GM12872 (cell line): Measurements from ENCODE around the gene RERE.

Experiments
- CTCF ChIP-seq: IDR thresholded peaks from 3 replicates; pipeline ENCODE4 v1.5.1; 2011; ENCODE audit warnings: low read depth, mild to moderate bottlenecking, low read length, moderate library complexity; ENCODE audit not compliant: insufficient read depth

Gene RERE

GRCh38 chr1:8497210-8497819, 320.1 kb downstream of the RERE start:
- no peak for TF ChIP-seq CTCF

GRCh38 chr1:8496473-8496872, 321.0 kb downstream of the RERE start:
- TF ChIP-seq CTCF, result no peak

- TF ChIP-seq CTCF, result no peak
Observed at GRCh38 chr1:8495928-8496401, 321.5 kb downstream of the RERE start.

- no peak for TF ChIP-seq CTCF
Observed at GRCh38 chr1:8494681-8495080, 322.8 kb downstream of the RERE start.

GRCh38 chr1:8493916-8494540, 323.4 kb downstream of the RERE start:
- TF ChIP-seq CTCF, result no peak

- no peak for TF ChIP-seq CTCF
Observed at GRCh38 chr1:8487249-8487648, 330.2 kb downstream of the RERE start.

GRCh38 chr1:8486047-8486446, 331.4 kb downstream of the RERE start:
- no peak for TF ChIP-seq CTCF
